Measurements from ENCODE around the gene PHACTR3. TPM values are rescaled to one million over a fixed set of nuclear protein-coding genes. Genes with fewer than 3 reads are reported as not detected.

The PHACTR3 gene
- total RNA-seq, 1 donor from 2014 or later: 0.14 TPM

DNA sequence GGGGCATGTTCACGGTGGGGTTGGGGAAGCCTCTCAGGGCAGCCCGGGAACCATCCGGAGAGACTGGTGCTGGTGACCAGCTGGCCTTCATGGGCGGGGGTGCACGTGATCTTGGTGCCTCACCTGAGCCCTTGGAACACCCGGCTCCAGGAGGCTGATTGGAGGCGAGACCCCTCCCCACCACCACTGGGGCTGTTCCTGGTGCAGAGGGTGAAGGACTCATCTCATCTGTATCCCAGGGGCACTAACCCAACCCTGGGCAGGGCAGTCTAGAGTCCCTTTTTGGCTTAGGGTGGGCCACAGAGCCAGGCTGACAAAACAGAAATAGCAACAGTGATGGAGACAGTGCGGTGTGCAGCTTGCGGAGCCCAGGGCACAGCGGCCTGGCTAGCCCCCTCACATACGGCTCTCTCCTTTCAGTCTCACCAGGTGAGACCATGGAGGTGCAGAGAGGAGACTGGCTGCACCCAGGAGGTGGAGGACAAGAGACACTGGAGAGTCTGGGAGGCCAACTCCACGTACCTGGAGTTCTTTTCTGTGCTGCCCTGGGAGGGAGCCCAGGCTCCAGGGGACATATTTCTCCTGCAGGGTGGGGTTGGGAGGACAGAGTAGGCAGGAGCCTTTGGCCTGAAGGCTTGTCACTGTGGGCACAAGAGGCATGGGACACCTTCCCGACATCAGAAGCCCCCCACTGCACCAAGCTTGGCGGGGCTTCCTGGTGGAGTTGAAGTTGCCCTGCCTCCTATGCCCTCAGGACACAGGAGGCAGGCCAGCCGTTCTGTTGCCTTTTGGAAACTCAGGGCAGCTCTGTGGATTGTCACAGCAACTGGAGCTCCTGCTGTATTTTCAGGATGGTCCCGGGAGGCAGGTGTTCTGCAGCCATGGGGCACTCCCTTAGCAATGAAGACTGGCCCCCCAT is 223.1 kb downstream of the PHACTR3 start:
- no peaks in the 10 kb centered on the region for H3K36me3 ChIP-seq (ENCODE audit: insufficient read depth, low read length)
- no peaks in the 10 kb centered on the region for H3K4me1 ChIP-seq (ENCODE audit: insufficient read depth, low read length)
- H4K20me1 ChIP-seq (ENCODE audit: insufficient read depth, low read length): no peaks in the 10 kb centered on the region
- H3K79me2 ChIP-seq (ENCODE audit: insufficient read depth, low read length): no peaks in the 10 kb centered on the region
- peaks cover 45% of the 10 kb centered on the region for H3K27me3 Mint-ChIP-seq (ENCODE audit: low read depth, unreplicated experiment)
- FAIRE-seq: no peak
- no peak overlapping the region for H3K27ac ChIP-seq (ENCODE audit: low read depth, low read length)
- peaks cover 4% of the 10 kb centered on the region for H3K27me3 ChIP-seq (ENCODE audit: insufficient read depth, low read length)
- H3K4me2 ChIP-seq (ENCODE audit: low read length): no peak overlapping the region
- TF ChIP-seq EZH2 (IDR thresholded peaks at IDR 0.05; ENCODE audit: insufficient read depth, low read length) (no peak), CTCF (IDR thresholded peaks at IDR 0.05; ENCODE audit: insufficient read depth, low read depth, low read length) (no peak)
- H3K9ac ChIP-seq (ENCODE audit: low read length): no peak overlapping the region
- H3K9me3 ChIP-seq (ENCODE audit: insufficient read depth, low read depth, low read length): no peaks in the 10 kb centered on the region
- no peak overlapping the region for H2AFZ ChIP-seq (ENCODE audit: low read depth, low read length)
- peaks cover 14% of the 10 kb centered on the region for H3K4me1 Mint-ChIP-seq (ENCODE audit: low read depth, unreplicated experiment)
- DNase-seq (ENCODE audit: low read depth): no peak
- H3K36me3 Mint-ChIP-seq (ENCODE audit: low read depth, unreplicated experiment): no peaks in the 10 kb centered on the region
- no peak overlapping the region for H3K27ac Mint-ChIP-seq (ENCODE audit: unreplicated experiment)
- no peak overlapping the region for H3K4me3 Mint-ChIP-seq (ENCODE audit: unreplicated experiment)
- H3K4me3 ChIP-seq (ENCODE audit: insufficient read depth, low read depth, low read length): no peak overlapping the region
- H3K9me3 Mint-ChIP-seq (ENCODE audit: unreplicated experiment): peaks cover 2% of the 10 kb centered on the region

DNA sequence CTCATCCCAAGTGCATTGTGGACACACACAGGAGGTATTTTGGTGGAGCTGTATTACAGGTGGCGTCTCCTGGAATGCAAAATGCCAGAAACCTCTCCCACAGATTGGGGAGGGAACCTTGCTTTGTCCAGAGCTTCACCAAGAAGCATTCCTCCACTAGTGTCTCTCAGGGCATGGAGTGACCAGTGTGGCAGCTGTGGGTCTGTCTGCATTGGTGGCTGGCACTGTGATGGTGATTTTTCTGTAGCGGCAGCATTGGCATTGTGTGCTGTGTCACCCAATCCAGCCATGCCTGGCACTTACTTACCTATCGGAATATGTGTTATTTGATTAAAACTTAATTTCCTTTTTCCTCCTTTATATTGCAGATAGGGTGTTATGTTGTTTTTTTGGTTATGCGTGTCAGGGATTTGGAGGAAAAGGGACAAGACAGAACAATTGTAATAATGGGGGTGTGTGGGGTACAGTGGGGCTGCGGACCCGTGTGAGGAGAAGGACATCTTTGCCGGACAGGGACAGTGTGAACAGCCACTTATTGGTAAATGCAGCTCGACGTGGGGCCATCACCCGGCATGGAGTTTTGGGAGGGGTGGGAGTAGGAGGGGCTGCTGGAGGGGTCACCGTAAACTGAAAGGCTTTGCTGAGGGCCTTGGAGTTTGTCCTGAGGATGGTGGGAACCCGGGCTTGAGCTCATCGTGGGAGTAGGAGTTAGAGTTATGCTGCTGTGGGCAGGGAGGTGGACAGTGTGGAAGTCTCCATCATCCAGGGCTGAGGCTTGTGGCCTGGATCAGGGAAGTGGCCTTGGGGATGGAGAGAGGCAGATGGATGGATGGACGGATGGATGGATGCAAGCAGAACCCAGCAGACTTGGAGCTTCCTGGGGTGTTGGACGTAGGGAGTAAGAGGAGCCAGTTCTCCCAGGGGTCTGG is 224.0 kb downstream of the PHACTR3 start:
- H3K36me3 Mint-ChIP-seq (ENCODE audit: low read depth, unreplicated experiment): no peaks in the 10 kb centered on the region
- H3K9me3 ChIP-seq (ENCODE audit: insufficient read depth, low read depth, low read length): no peaks in the 10 kb centered on the region

More for the DNA sequence above, 224.0 kb downstream of the PHACTR3 start:
- no peaks in the 10 kb centered on the region for H3K79me2 ChIP-seq (ENCODE audit: insufficient read depth, low read length)
- DNase-seq (ENCODE audit: low read depth) (no peak), FAIRE-seq (no peak)
- peaks cover 10% of the 10 kb centered on the region for H3K27me3 ChIP-seq (ENCODE audit: insufficient read depth, low read length)
- H3K36me3 ChIP-seq (ENCODE audit: insufficient read depth, low read length): no peaks in the 10 kb centered on the region
- no peak overlapping the region for H3K9ac ChIP-seq (ENCODE audit: low read length)
- H3K9me3 Mint-ChIP-seq (ENCODE audit: unreplicated experiment): peaks cover 2% of the 10 kb centered on the region
- H4K20me1 ChIP-seq (ENCODE audit: insufficient read depth, low read length): no peaks in the 10 kb centered on the region
- H3K4me3 ChIP-seq (ENCODE audit: insufficient read depth, low read depth, low read length): no peak overlapping the region
- H2AFZ ChIP-seq (ENCODE audit: low read depth, low read length): no peak overlapping the region
- H3K4me3 Mint-ChIP-seq (ENCODE audit: unreplicated experiment): no peak overlapping the region
- H3K27ac ChIP-seq (ENCODE audit: low read depth, low read length): no peak overlapping the region
- TF ChIP-seq CTCF (IDR thresholded peaks at IDR 0.05; ENCODE audit: insufficient read depth, low read depth, low read length): no peak
- TF ChIP-seq EZH2 (IDR thresholded peaks at IDR 0.05; ENCODE audit: insufficient read depth, low read length): no peak
- peaks cover 14% of the 10 kb centered on the region for H3K4me1 Mint-ChIP-seq (ENCODE audit: low read depth, unreplicated experiment)
- no peaks in the 10 kb centered on the region for H3K4me1 ChIP-seq (ENCODE audit: insufficient read depth, low read length)
- H3K27ac Mint-ChIP-seq (ENCODE audit: unreplicated experiment): no peak overlapping the region
- H3K27me3 Mint-ChIP-seq (ENCODE audit: low read depth, unreplicated experiment): peaks cover 40% of the 10 kb centered on the region
- no peak overlapping the region for H3K4me2 ChIP-seq (ENCODE audit: low read length)

Measured in astrocyte (in vitro differentiated cells and primary cell).